A549 (cell line): ENCODE data around the gene KIAA1671.

Experiments used
- CEBPB ChIP-seq, 2 experiments: fragments of >200 bp in 1 of 2; sonication (Bioruptor Twin) in 1 of 2; formaldehyde crosslinking in 1 of 2; IDR thresholded peaks; 2 replicates each; pipeline ENCODE4 v1.6.1; 2012 to 2016
- CTCF ChIP-seq: fragments of >200 bp; sonication (Bioruptor Twin); formaldehyde crosslinking; IDR thresholded peaks from 3 replicates; pipeline ENCODE4 v1.5.1; 2016
- POLR2A ChIP-seq: IDR thresholded peaks from 2 replicates; pipeline ENCODE4 v1.6.1; 2012; ENCODE audit warnings: mild to moderate bottlenecking, low read length
- ZNF302 ChIP-seq: fragments of 250-450 bp; sonication (Bioruptor Pico); IDR thresholded peaks from 2 replicates; pipeline ENCODE4 v1.9.0; 2021; ENCODE audit warnings: inconsistent platforms, mild to moderate bottlenecking, moderate library complexity

DNA sequence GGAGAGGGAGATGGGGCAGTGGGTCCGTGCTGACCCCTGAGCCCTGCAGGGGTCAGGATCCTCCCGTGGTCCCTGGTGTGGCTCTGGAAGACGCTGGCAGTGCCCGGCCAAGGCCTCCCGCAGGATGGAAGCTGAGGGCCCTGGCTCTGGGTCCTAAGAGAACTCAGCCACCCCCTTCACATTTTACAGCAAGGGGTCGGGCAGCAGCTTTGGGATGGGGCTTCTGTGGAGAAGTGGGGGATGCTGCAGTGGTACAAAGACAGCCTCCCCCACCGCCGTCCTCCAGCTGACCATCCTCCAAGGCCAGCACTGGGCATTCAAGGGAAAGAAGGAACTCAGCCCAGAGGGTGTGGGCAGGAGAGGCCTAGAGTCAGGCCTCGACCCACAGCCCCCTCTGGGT lies 225.4 kb downstream of the KIAA1671 start:
- no peak for TF ChIP-seq POLR2A
- TF ChIP-seq CEBPB (IDR thresholded peaks at IDR 0.05): no peak
- TF ChIP-seq CTCF: no peak
- no peak for TF ChIP-seq ZNF302 (CRISPR knock-in tag)
